GM08714 (cell line): ENCODE results near the gene STX2.

ENCODE experiments used
- H3K4me3 ChIP-seq: fragments of 200-500 bp; sonication (Bioruptor generic); 2 replicates; pipeline ENCODE4 v1.5.1; 2014; ENCODE audit warnings: mild to moderate bottlenecking, low read length, inconsistent platforms
- ZNF274 ChIP-seq: IDR thresholded peaks from 2 replicates; pipeline ENCODE4 v1.6.1; 2012; ENCODE audit warnings: mild to moderate bottlenecking, low read depth, low read length

STX2 gene

DNA sequence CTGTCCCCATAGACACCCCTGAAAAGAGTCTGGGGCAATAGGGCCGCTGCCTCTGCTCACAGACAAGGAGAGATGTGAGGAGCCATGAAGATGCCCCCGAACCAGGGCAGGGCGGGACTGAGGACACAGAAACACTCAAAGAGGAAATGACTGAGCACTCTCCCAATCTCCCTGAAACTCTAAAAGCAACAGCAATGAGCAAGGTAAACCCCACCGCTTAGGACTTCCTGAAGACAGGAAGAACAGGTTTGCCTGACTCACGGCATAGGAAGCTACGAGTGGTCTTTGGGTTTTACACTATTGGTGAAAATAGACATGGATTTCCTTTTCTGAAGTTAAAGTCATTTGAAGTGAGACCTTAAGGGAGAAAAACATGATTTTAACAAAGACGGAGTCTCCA is 32.5 kb downstream of the STX2 start:
- TF ChIP-seq ZNF274 = no peak
- no peak overlapping the region for H3K4me3 ChIP-seq

DNA sequence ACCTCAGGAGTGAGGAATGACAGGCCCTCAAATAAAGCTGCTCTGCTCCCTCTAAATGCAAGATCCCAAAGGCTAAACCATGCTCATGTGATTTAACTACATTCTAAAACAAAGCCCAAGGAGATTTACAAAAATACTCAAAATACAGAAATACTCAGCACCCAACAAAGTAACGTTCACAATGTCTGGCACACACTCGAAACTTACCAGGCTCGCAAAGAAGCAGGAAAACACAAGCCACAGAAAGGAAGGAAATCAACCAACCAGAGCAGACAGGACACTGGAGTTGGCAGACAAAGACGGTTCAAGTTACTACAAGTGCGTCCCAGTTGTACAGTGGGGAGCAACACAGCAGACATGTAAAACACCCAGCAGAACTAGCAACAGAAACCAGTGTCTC is 33.4 kb downstream of the STX2 start:
- no peak overlapping the region for H3K4me3 ChIP-seq
- TF ChIP-seq ZNF274 = no peak

GRCh38 chr12:130804216-130804615 is 34.8 kb downstream of the STX2 start:
- TF ChIP-seq ZNF274 = no peak
- H3K4me3 ChIP-seq = no peak overlapping the region

DNA sequence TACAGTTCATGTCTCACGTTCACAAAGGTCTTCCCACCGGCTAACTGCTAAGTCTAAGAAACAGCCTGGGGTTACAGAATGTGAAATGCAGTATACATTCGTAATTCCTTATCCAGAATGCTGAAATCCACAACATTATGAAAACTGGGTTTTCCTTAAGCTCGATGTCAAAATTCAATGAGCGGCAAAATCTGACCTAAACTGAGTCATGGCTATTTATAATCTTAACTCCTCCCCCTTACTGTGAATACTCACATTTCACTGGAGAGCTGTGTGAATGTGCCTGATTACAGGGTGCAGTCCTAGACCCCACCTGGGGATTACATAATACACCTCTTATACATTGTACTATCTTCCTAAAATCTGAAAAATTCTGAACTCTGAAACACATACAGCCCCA is 35.3 kb downstream of the STX2 start:
- no peak for TF ChIP-seq ZNF274
- no peak overlapping the region for H3K4me3 ChIP-seq

DNA sequence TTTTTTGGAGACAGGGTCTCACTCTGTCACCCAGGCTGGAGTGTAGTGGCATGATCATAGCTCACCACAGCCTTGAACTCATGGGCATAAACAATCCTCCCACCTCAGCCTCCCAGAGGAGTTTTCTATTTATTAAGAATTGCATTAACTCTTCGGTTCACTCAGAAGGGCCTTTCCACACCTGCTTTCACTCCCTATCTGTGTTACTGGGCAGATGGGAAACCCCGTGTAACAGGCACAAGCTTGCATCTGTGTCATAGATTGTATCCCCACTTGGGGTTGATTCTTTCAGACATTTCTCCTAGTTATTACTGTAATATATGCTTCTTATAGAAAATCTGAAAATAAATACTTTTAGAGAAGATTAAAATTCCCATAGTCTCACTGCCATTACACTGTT is 38.7 kb downstream of the STX2 start:
- H3K4me3 ChIP-seq = no peak overlapping the region
- no peak for TF ChIP-seq ZNF274

DNA sequence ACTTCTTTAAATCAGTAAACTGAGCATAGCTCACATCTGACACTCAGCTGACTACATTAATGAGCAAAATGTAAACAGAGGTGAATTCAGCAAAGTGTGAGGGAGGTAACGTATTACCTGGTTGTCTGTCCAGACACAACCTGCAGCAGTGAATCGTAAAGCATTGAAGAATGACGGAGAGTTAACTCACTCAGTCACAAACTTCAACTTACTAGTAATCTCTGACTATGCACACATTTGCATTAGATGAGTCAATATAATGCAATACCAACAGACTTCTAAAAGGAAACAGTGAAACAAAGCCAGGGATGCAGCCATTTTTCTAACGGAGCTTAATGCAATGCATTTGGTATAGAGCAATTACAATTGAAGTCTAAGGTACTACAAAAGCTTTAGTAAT is 40.0 kb downstream of the STX2 start:
- no peak for TF ChIP-seq ZNF274
- no peak overlapping the region for H3K4me3 ChIP-seq

DNA sequence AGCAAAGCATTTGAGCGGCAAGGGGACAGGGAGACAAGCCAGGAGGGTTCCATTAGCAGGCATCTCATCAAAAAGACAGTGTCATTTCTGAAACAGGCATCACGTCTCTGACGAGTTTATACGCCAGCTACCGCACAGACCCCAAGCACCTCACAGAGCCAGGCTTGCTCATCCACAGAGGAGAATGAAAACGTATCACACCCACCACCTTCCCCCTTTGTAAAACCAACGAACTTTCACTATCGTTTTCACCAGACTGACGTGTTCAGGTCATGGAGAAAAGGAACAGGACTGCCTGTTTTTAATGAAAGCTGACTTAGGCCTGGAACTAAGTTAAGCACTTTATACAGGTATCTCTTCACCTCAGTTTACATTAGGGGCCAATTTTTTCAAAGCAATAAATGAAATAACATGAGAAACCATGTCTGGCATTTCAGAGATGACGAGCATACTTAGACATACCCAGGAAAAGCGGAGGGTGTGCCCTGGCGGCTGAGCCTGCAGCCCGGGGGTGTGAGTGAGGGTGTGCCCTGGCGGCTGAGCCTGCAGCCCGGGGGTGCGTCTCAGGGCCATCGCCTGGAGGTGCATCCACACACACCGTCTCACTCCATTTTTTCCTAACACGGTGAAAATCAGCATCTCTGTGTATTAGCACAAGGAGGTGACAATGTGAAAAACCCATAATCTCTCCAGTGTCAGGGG is 41.9 kb downstream of the STX2 start:
- TF ChIP-seq ZNF274 = no peak
- no peak overlapping the region for H3K4me3 ChIP-seq

- no peak for TF ChIP-seq ZNF274
Measured at GRCh38 chr12:130795906-130796305, 43.1 kb downstream of the STX2 start.

GRCh38 chr12:130793554-130793849 is 45.5 kb downstream of the STX2 start:
- no peak overlapping the region for H3K4me3 ChIP-seq
- TF ChIP-seq ZNF274 = no peak

More at GRCh38 chr12:130795906-130796305, 43.1 kb downstream of the STX2 start:
- no peak overlapping the region for H3K4me3 ChIP-seq

- no peak overlapping the region for H3K4me3 ChIP-seq
- TF ChIP-seq ZNF274 = no peak
Measured at GRCh38 chr12:130792821-130793553, 46.1 kb downstream of the STX2 start.

- H3K4me3 ChIP-seq = no peak overlapping the region
- no peak for TF ChIP-seq ZNF274
Measured at GRCh38 chr12:130791629-130792028, 47.4 kb downstream of the STX2 start.

GRCh38 chr12:130788515-130788914 is 50.5 kb downstream of the STX2 start:
- TF ChIP-seq ZNF274 = no peak
- H3K4me3 ChIP-seq = no peak overlapping the region

- no peak for TF ChIP-seq ZNF274
- H3K4me3 ChIP-seq = no peak overlapping the region
Measured at GRCh38 chr12:130787445-130788410, 51.3 kb downstream of the STX2 start.

DNA sequence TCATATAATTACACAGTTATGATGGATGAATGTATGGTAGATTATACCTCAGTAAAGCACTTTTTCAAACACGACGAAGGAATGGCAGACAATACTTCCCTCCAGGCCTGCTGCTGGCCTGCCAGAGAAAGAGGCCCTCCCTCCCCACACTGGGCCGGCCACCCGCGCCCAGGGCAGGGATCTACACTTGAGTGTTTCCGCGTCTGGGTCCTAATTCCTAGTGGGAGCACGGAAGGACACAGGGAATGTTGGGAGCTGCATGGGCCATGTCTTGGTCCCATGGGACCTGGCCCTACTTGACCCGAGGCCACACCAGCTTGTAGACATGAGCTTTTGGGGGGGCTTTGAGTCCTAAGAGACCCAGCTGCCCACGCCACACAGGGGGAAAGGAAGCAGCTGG is 52.0 kb downstream of the STX2 start:
- no peak overlapping the region for H3K4me3 ChIP-seq
- TF ChIP-seq ZNF274 = no peak
